ENCODE data around the gene ADH7.

ADH7 gene

DNA sequence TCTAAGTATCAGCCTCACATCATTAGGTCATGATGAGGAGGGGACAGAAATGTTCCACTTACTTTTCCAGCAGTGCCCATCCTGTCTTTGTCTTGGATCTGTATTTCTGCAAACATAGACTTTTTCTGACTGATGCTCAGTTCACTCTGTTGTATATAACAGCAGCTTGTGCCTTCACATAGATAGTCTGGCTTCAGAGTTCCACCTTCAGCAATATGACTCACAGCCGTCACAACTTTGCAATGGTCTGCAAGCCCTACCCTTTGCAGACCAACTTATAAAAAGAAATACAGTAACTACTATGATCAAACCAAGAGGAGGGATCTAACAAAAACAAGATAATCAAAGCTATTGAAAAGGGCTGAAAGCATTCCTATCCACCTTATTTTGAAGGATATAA, at the start of gene ADH7:
Gene ADH7, minus strand, starts transcription at position 189 of the 400 bp plus-strand sequence. Its CDS starts 109 bp downstream, at position 80.
- no peak for TF ChIP-seq EZH2 (IDR thresholded peaks at IDR 0.05; ENCODE audit: borderline replicate concordance, low read length)
- no peak for TF ChIP-seq CTCF (IDR thresholded peaks at IDR 0.05; ENCODE audit: low read length)
- Histone ChIP-seq H3K79me2 (ENCODE audit: insufficient read depth, low read length) (no peaks in the 10 kb centered on the region), H3K9me2 (ENCODE audit: low read depth, low read length) (no peaks in the 10 kb centered on the region), H3K4me2 (ENCODE audit: low read length) (no peak within 1 kb of the TSS), H3K27me3 (ENCODE audit: insufficient read depth, low read length) (no peaks in the 10 kb centered on the region), H4K20me1 (ENCODE audit: insufficient read depth, low read length) (no peaks in the 10 kb centered on the region), H2AFZ (ENCODE audit: low read length) (no peak within 1 kb of the TSS), H3K9ac (ENCODE audit: low read length) (no peak within 1 kb of the TSS), H3K4me1 (ENCODE audit: insufficient read depth, low read length, severe bottlenecking) (no peaks in the 10 kb centered on the region), H3K4me3 (ENCODE audit: low read depth, low read length, poor library complexity, severe bottlenecking) (no peak within 1 kb of the TSS), H3K36me3 (ENCODE audit: insufficient read depth, low read length) (no peaks in the 10 kb centered on the region), H3K9me3 (ENCODE audit: low read length) (no peaks in the 10 kb centered on the region), H3F3A (ENCODE audit: insufficient read depth, low read length) (no peaks in the 10 kb centered on the region), H3K27ac (ENCODE audit: low read depth, low read length, poor library complexity, severe bottlenecking) (no peak within 1 kb of the TSS)

DNA sequence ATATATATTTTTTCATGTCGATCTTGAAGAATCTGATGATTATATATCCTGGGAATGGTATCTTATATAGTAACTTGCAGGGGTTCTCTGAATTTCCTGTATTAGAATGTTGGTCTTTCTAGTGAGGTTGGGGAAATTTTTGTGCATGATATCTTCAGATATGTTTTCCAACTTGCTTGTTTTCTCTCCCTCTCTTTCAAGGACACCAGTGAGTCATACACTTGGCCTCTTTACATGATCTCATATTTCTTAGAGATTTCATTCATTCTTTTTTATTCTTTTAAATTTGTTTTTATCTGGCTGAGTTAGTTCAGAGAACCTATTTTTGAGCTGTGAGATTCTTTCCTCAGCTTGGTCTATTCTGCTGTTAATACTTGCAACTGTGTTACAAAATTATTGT, 48.5 kb upstream of the ADH7 start:
- H3K27me3 ChIP-seq (ENCODE audit: insufficient read depth, low read length), result no peaks in the 10 kb centered on the region
- H3K9ac ChIP-seq (ENCODE audit: low read length), result no peak overlapping the region
- no peaks in the 10 kb centered on the region for H3K9me2 ChIP-seq (ENCODE audit: low read depth, low read length)

GRCh38 chr4:99473131-99473530, 38.0 kb upstream of the ADH7 start:
- no peaks in the 10 kb centered on the region for H3K36me3 ChIP-seq (ENCODE audit: insufficient read depth, low read length)
- H4K20me1 ChIP-seq (ENCODE audit: insufficient read depth, low read length), result no peaks in the 10 kb centered on the region
- no peaks in the 10 kb centered on the region for H3K9me2 ChIP-seq (ENCODE audit: low read depth, low read length)
- no peak overlapping the region for H3K4me2 ChIP-seq (ENCODE audit: low read length)
- no peak overlapping the region for H3K9ac ChIP-seq (ENCODE audit: low read length)
- no peak for TF ChIP-seq EZH2 (IDR thresholded peaks at IDR 0.05; ENCODE audit: borderline replicate concordance, low read length)
- no peak for TF ChIP-seq CTCF (IDR thresholded peaks at IDR 0.05; ENCODE audit: low read length)
- no peak overlapping the region for H3K27ac ChIP-seq (ENCODE audit: low read depth, low read length, poor library complexity, severe bottlenecking)
- no peak overlapping the region for H3K4me3 ChIP-seq (ENCODE audit: low read depth, low read length, poor library complexity, severe bottlenecking)
- H2AFZ ChIP-seq (ENCODE audit: low read length), result no peak overlapping the region
- H3K79me2 ChIP-seq (ENCODE audit: insufficient read depth, low read length), result no peaks in the 10 kb centered on the region
- H3F3A ChIP-seq (ENCODE audit: insufficient read depth, low read length), result no peaks in the 10 kb centered on the region
- no peaks in the 10 kb centered on the region for H3K4me1 ChIP-seq (ENCODE audit: insufficient read depth, low read length, severe bottlenecking)
- H3K9me3 ChIP-seq (ENCODE audit: low read length), result no peaks in the 10 kb centered on the region
- no peaks in the 10 kb centered on the region for H3K27me3 ChIP-seq (ENCODE audit: insufficient read depth, low read length)

More for the DNA sequence above, 48.5 kb upstream of the ADH7 start:
- no peaks in the 10 kb centered on the region for H3K79me2 ChIP-seq (ENCODE audit: insufficient read depth, low read length)
- H2AFZ ChIP-seq (ENCODE audit: low read length), result no peak overlapping the region
- no peaks in the 10 kb centered on the region for H3K4me1 ChIP-seq (ENCODE audit: insufficient read depth, low read length, severe bottlenecking)
- no peak overlapping the region for H3K4me2 ChIP-seq (ENCODE audit: low read length)
- H3F3A ChIP-seq (ENCODE audit: insufficient read depth, low read length), result no peaks in the 10 kb centered on the region
- no peak for TF ChIP-seq EZH2 (IDR thresholded peaks at IDR 0.05; ENCODE audit: borderline replicate concordance, low read length)
- no peak for TF ChIP-seq CTCF (IDR thresholded peaks at IDR 0.05; ENCODE audit: low read length)
- no peak overlapping the region for H3K4me3 ChIP-seq (ENCODE audit: low read depth, low read length, poor library complexity, severe bottlenecking)
- H4K20me1 ChIP-seq (ENCODE audit: insufficient read depth, low read length), result no peaks in the 10 kb centered on the region
- H3K27ac ChIP-seq (ENCODE audit: low read depth, low read length, poor library complexity, severe bottlenecking), result no peak overlapping the region
- no peaks in the 10 kb centered on the region for H3K9me3 ChIP-seq (ENCODE audit: low read length)
- H3K36me3 ChIP-seq (ENCODE audit: insufficient read depth, low read length), result no peaks in the 10 kb centered on the region
